Amniotic stem cell (primary cell): Measurements from ENCODE around the gene STAT5A.
"Not testable (repeated sequence)": the region's sequence is repeated elsewhere in the genome, so short reads cannot be mapped to it uniquely, and the experiment has no call there.

Experiments used
- DNase-seq: peaks from one replicate; lab custom pipeline; 2025; lab: John Stamatoyannopoulos, UW

STAT5A gene

GRCh38 chr17:42285346-42286050, 2.8 kb upstream of the STAT5A start:
- no peak for DNase-seq

DNA sequence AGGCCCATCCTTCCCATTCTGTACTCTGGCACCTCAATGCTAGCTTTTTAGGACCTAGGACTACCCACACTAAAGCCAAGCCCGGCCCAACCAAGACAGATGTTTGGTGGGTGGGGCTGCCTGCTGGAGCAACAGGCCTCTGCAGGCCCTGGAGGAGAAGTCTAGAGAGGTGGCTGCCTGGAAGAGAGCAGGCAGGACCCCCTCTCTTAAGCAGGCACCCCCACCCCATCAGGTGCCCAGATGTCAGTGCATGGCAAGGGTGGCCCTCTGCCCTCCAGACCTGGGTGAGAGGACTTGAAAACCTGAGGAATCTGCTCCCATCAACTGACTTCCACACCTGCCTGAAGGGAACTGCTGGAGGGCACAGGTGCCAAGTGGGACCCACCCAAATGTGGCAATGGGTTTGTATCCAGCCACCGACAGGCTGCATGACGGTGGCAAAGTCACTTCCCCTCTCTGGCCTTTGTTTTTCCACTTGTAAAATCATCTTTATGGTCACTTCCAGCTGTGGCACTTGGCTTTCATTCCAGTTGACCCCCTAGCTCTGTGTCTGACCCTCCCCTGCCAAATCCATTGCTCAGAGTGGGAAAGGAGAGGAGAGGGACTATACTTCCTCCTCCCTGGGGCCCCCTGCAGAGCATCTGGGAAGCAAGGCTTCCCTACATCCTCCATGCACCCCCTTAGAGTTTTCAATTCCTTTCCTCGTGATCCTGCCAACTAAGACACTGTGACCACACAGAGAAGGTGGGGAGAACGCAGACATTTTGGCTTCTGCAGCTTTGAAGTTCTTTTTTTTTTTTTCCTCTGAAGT, 1.7 kb upstream of the STAT5A start:
- no peak for DNase-seq

GRCh38 chr17:42287305-42287976, 857 bp upstream of the STAT5A start:
- DNase-seq = no peak

GRCh38 chr17:42288803-42289610, 709 bp downstream of the STAT5A start:
- DNase-seq = no peak

DNA sequence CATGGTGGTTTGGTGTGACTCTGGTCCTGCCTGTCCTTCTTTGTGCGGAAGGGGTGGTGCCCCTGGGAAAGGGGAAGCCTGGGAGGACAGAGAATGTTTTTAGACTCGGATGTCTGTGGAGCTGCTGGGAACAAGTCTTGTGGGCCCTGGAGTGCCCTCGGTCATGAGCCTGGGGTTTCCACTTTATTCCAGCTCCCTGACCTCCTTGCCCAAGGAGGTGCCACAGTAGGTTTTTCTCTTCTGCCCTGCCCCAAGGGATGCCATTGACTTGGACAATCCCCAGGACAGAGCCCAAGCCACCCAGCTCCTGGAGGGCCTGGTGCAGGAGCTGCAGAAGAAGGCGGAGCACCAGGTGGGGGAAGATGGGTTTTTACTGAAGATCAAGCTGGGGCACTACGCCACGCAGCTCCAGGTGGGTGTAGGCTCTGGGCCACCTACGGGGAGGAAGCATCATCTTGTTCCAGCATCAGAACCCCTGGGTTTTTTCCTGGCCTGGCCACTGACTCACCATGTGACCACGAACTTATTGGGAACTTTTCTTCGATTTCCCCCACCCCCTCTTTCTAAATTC, 1.4 kb downstream of the STAT5A start:
- DNase-seq = no peak

DNA sequence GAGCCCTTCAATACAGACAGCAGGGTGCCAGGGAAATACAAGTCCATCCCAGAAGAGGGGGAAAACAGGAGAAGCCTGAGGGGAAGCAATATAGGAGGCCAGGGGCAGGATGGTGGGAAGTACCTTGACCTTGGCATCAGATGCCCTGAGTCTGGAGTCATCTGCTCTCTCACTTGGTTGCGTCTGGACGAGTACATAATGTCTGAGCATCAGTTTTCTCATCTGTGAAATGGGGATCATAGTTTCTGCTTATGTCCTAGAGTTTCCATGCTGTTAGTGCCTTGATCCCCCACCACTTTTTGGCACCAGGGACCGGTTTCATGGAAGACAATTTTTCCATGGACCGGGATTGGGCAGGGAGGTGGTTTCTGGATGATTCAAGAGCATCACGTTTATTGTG, 2.3 kb downstream of the STAT5A start:
- no peak for DNase-seq

GRCh38 chr17:42291129-42291528, 2.8 kb downstream of the STAT5A start:
- DNase-seq = no peak

GRCh38 chr17:42294469-42295398, 6.4 kb downstream of the STAT5A start:
- DNase-seq = no peak

DNA sequence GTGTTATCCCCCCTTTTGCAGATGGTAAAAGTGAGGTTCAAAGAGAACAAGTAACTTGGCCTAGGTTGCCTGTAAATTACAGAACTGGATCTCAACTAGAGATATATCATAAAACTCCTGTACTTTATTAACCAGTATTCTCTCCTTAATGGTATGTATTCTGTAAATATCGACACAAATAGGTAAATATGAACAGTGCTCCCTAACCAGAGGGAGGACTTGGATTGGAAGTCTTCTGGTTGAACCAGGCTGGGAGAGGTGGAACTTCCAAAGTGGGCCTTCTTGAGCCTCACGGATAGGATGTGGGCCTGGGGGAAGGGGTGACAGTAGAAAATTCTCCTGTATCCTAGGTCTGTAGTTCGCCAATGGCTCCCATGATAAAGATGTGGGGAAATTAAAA, 7.7 kb downstream of the STAT5A start:
- DNase-seq = no peak

DNA sequence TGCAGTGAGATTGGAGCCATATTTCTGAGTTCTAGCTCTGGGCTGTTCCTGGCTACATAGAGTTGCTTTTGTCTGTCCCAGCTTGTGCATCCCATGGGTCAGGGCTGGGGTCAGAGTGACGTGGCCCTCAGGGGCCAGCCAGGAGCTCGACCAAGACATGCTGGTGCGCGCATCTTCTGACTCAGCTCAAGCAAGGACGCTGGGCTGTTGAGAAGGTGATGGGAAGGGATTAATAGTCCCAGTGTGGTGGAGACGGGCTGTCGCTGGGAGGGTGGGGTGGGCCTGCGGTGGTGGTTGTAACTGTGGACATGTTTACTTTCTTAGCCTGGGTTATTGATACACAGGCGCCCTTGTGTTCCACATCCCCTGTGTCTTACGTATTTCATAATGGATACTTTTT, 9.5 kb downstream of the STAT5A start:
- not testable (repeated sequence) for DNase-seq

DNA sequence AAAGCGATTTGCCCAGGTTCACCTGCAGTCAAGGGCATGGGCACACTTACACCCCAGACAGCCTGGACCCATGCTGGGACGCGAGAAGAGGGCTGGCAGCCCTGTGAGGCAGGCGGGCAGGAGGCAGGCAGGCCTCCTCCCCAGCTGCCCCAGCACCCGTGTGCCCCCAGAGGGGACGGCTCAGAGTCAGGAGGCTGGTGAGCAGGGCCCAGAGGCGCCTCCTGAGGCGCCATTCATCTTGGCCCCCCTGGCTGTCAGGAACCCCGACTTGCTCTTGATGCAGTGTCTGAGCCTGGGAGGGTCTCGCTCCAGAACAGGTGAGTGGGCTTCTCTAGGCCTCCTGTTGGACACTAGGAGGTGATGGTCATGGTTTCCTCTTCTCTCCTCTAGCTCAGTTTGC, 11.1 kb downstream of the STAT5A start:
- DNase-seq = not testable (repeated sequence)

DNA sequence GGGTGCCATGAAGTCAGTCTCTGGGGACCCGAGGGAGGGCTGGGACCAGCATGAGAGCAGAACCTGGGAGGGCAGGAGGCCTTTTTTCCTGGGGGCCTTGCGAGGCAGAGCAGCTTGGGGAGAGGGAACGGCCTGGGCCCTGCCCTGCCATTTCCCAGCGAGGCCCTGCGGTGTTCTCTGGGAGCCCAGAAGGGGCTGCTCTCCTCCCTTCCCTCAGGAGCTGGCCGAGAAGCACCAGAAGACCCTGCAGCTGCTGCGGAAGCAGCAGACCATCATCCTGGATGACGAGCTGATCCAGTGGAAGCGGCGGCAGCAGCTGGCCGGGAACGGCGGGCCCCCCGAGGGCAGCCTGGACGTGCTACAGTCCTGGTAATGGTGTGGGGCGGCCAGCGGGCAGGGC, 11.6 kb downstream of the STAT5A start:
- DNase-seq = not testable (repeated sequence)

GRCh38 chr17:42301022-42301421, 12.7 kb downstream of the STAT5A start:
- DNase-seq = no peak

- no peak for DNase-seq
Measured at GRCh38 chr17:42303694-42304093, 15.4 kb downstream of the STAT5A start.

- no peak for DNase-seq
Measured at GRCh38 chr17:42304187-42305030, 16.1 kb downstream of the STAT5A start.

- DNase-seq = not testable (repeated sequence)
Measured at GRCh38 chr17:42305031-42305330, 16.7 kb downstream of the STAT5A start.

- DNase-seq = no peak
Measured at GRCh38 chr17:42305543-42306384, 17.5 kb downstream of the STAT5A start.

DNA sequence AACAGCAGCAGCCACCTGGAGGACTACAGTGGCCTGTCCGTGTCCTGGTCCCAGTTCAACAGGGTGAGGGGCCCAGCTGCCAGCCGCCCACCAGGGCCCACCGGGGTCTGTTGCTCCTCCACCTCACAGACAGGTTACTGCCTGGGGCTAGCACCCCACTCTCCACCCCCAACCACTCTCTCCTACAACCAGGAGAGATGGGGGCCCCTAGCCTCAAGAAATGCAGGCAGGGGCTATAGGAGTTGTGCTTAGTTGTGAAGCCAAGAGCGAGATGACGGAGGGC, 18.0 kb downstream of the STAT5A start:
- no peak for DNase-seq

DNA sequence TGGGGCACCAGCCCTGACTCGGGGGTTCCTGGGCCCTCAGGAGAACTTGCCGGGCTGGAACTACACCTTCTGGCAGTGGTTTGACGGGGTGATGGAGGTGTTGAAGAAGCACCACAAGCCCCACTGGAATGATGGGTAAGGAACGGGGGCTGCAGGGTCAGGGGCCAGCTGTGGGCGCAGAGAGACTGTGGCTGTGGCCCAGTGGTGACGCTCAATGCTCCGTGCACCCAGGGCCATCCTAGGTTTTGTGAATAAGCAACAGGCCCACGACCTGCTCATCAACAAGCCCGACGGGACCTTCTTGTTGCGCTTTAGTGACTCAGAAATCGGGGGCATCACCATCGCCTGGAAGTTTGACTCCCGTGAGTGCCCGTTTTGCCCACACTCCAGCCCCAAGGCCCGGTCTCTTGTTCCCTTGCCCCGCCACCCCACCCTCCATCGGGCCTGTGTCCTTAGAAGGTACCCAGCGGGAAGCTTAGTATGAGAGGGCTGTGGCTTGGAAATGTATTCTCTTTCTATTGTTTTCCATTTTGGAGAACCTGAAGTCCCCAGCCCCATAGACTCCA, 19.1 kb downstream of the STAT5A start:
- DNase-seq = no peak
